ENCODE data around the gene CCDC146. TPM values are rescaled to one million over a fixed set of nuclear protein-coding genes. Genes with fewer than 3 reads are reported as not detected.
"Not testable (repeated sequence)": the region's sequence is repeated elsewhere in the genome, so short reads cannot be mapped to it uniquely, and the experiment has no call there.

Gene CCDC146
- total and polyA plus RNA-seq, 2 of the 13 experiments (the other 11 are each of a cell fraction or from before 2014, with no cell fraction given), result 2.4 to 4.1 TPM

DNA sequence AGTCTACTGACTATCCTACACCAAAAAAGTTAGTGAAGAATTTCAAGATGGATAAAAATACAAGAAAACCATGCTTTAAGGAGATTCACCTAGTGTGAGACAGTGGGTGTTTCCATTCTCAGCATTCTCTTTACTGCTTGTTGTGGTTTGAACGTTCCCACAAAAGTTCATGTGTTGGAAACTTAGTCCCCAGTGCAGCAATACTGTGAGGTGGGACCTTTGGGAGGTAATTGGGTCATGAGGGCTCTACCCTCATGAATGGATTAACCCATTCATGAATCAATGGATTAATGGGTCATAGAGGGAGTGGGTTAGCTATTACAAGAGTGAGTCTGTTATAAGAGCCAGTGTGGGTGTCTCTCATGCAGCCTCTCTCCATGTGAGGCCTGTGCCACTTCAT, 21.2 kb upstream of the CCDC146 start:
- POLR2A ChIA-PET; H3K4me2 ChIP-seq (ENCODE audit: low read depth, low read length): not testable (repeated sequence)
- WGBS (ENCODE audit: low lambda C conversion rate), result 75% methylated on average over 1 of the region's 1 CpG

DNA sequence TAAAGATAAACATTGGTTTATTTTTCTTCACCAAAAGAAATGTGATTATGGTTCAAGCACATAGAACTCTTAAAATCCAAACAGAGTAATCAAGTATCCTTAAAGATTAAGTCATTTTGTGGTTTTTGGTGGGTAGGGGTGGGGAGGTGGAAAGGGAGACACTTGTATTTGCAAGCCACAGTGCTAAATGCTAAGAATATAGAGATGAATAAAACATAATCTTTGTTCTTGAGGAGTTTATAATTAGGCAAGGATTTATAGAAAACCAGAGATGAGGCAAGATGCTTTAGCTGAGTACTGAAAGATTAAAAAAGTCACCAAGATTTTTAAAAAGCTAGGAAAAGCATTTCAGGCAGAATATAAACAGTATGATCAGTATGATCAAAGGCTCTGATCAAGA, 19.7 kb upstream of the CCDC146 start:
- H3K4me1 ChIP-seq (ENCODE audit: insufficient read depth, low read length); H3K27ac ChIP-seq (ENCODE audit: extremely low read length, insufficient read depth, low read length); H3K4me2 ChIP-seq (ENCODE audit: low read depth, low read length); H3K4me3 ChIP-seq (replicated peaks in 1 of 3; ENCODE audit: insufficient read depth in 1 of 3, low read depth in 2 of 3, low read length in 3 of 3); H3K79me2 ChIP-seq (ENCODE audit: insufficient read depth, low read length); ATAC-seq; H3K36me3 ChIP-seq (replicated peaks in 1 of 2; ENCODE audit: control insufficient read depth in 1 of 2, insufficient read depth in 2 of 2, low read length in 2 of 2); in situ Hi-C loops (cut with HindIII; ENCODE audit: extremely low pct_ligation_motif_present, low pct_unique_long_range_greater_than_20kb); H3K9ac ChIP-seq (ENCODE audit: insufficient read depth, low read depth, low read length); DNase-seq (ENCODE audit: low spot score); POLR2A ChIA-PET; FAIRE-seq; H2AFZ ChIP-seq (ENCODE audit: low read length); H4K20me1 ChIP-seq (ENCODE audit: insufficient read depth, low read length); H3K9me3 ChIP-seq (ENCODE audit: low read length); BruUV-seq (replicated peaks); H3K27me3 ChIP-seq (ENCODE audit: control insufficient read depth in 1 of 2, insufficient read depth in 2 of 2, low read length in 2 of 2); intact Hi-C loops (cut with micrococcal nuclease; ENCODE audit: unreplicated experiment); CTCF ChIA-PET (ENCODE audit: low intra/inter-chr PET ratio, low total read pairs): not testable (repeated sequence)

More for the DNA sequence above, 21.2 kb upstream of the CCDC146 start:
- FAIRE-seq; H4K20me1 ChIP-seq (ENCODE audit: insufficient read depth, low read length); H3K4me3 ChIP-seq (replicated peaks in 1 of 3; ENCODE audit: insufficient read depth in 1 of 3, low read depth in 2 of 3, low read length in 3 of 3); H3K4me1 ChIP-seq (ENCODE audit: insufficient read depth, low read length); DNase-seq (ENCODE audit: low spot score); H3K36me3 ChIP-seq (replicated peaks in 1 of 2; ENCODE audit: control insufficient read depth in 1 of 2, insufficient read depth in 2 of 2, low read length in 2 of 2); H3K27ac ChIP-seq (ENCODE audit: extremely low read length, insufficient read depth, low read length); H3K9ac ChIP-seq (ENCODE audit: insufficient read depth, low read depth, low read length); ATAC-seq; H3K27me3 ChIP-seq (ENCODE audit: control insufficient read depth in 1 of 2, insufficient read depth in 2 of 2, low read length in 2 of 2); intact Hi-C loops (cut with micrococcal nuclease; ENCODE audit: unreplicated experiment); BruUV-seq (replicated peaks); CTCF ChIA-PET (ENCODE audit: low intra/inter-chr PET ratio, low total read pairs); H3K79me2 ChIP-seq (ENCODE audit: insufficient read depth, low read length); H3K9me3 ChIP-seq (ENCODE audit: low read length); H2AFZ ChIP-seq (ENCODE audit: low read length); in situ Hi-C loops (cut with HindIII; ENCODE audit: extremely low pct_ligation_motif_present, low pct_unique_long_range_greater_than_20kb): not testable (repeated sequence)

DNA sequence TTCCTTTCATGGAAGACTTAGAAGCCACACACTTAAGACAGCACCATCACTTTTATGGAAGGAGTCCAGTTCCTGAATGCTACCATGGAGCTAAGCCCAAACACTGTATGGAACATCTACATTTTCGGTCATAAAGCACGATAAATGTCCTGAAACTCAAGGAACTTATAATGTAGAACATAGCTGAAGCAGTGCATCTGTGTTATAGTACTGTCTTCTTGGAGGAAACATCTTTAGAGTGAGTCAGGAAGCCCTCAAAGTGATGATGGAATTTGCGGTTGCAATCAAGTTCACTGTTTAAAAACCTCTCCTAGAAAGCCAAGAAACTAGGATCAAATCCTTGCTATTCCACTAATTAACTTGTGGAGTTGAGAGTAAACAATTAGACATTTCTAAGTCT, 16.5 kb upstream of the CCDC146 start:
- H3K27me3 ChIP-seq (ENCODE audit: control insufficient read depth in 1 of 2, insufficient read depth in 2 of 2, low read length in 2 of 2); H3K36me3 ChIP-seq (replicated peaks in 1 of 2; ENCODE audit: control insufficient read depth in 1 of 2, insufficient read depth in 2 of 2, low read length in 2 of 2); H3K4me3 ChIP-seq (replicated peaks in 1 of 3; ENCODE audit: insufficient read depth in 1 of 3, low read depth in 2 of 3, low read length in 3 of 3); H2AFZ ChIP-seq (ENCODE audit: low read length); POLR2A ChIA-PET; CTCF ChIA-PET (ENCODE audit: low intra/inter-chr PET ratio, low total read pairs); H3K9ac ChIP-seq (ENCODE audit: insufficient read depth, low read depth, low read length); H3K9me3 ChIP-seq (ENCODE audit: low read length); DNase-seq (ENCODE audit: low spot score); intact Hi-C loops (cut with micrococcal nuclease; ENCODE audit: unreplicated experiment); H4K20me1 ChIP-seq (ENCODE audit: insufficient read depth, low read length); FAIRE-seq; ATAC-seq; H3K4me1 ChIP-seq (ENCODE audit: insufficient read depth, low read length); H3K4me2 ChIP-seq (ENCODE audit: low read depth, low read length); in situ Hi-C loops (cut with HindIII; ENCODE audit: extremely low pct_ligation_motif_present, low pct_unique_long_range_greater_than_20kb); H3K27ac ChIP-seq (ENCODE audit: extremely low read length, insufficient read depth, low read length); BruUV-seq (replicated peaks); H3K79me2 ChIP-seq (ENCODE audit: insufficient read depth, low read length): not testable (repeated sequence)
- 100% methylated on average over 3 of the region's 3 CpGs for WGBS (ENCODE audit: low lambda C conversion rate)

DNA sequence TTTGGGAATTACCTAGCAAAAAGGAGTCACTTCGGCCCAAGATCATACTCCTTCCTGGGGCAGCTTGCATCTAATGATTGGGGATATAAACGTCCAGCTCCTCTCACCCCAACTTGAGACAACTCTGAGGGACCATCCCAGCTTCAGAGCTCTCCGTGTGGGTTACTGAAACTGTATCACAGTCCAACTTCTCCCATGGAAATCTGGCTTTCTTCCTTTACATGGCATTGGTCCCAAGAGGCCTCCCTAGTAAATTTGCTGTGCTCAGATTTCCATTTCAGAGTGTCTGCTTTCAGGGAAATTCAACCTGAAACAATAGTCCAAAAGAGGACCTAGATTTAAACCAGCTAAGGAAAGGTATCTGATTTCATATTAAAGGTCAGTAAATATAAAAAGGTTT, 14.8 kb upstream of the CCDC146 start:
- H3K36me3 ChIP-seq (replicated peaks in 1 of 2; ENCODE audit: control insufficient read depth in 1 of 2, insufficient read depth in 2 of 2, low read length in 2 of 2); DNase-seq (ENCODE audit: low spot score); H3K9ac ChIP-seq (ENCODE audit: insufficient read depth, low read depth, low read length); H3K27me3 ChIP-seq (ENCODE audit: control insufficient read depth in 1 of 2, insufficient read depth in 2 of 2, low read length in 2 of 2); H3K4me3 ChIP-seq (replicated peaks in 1 of 3; ENCODE audit: insufficient read depth in 1 of 3, low read depth in 2 of 3, low read length in 3 of 3); ATAC-seq; H3K27ac ChIP-seq (ENCODE audit: extremely low read length, insufficient read depth, low read length); H3K4me1 ChIP-seq (ENCODE audit: insufficient read depth, low read length); H3K79me2 ChIP-seq (ENCODE audit: insufficient read depth, low read length); H4K20me1 ChIP-seq (ENCODE audit: insufficient read depth, low read length); in situ Hi-C loops (cut with HindIII; ENCODE audit: extremely low pct_ligation_motif_present, low pct_unique_long_range_greater_than_20kb); POLR2A ChIA-PET; CTCF ChIA-PET (ENCODE audit: low intra/inter-chr PET ratio, low total read pairs); H3K4me2 ChIP-seq (ENCODE audit: low read depth, low read length); intact Hi-C loops (cut with micrococcal nuclease; ENCODE audit: unreplicated experiment); BruUV-seq (replicated peaks); FAIRE-seq; H2AFZ ChIP-seq (ENCODE audit: low read length); H3K9me3 ChIP-seq (ENCODE audit: low read length): not testable (repeated sequence)
- WGBS (ENCODE audit: low lambda C conversion rate), result 90% methylated on average over 2 of the region's 3 CpGs
